ENCODE measurements around the gene RAX2.

RAX2 gene

DNA sequence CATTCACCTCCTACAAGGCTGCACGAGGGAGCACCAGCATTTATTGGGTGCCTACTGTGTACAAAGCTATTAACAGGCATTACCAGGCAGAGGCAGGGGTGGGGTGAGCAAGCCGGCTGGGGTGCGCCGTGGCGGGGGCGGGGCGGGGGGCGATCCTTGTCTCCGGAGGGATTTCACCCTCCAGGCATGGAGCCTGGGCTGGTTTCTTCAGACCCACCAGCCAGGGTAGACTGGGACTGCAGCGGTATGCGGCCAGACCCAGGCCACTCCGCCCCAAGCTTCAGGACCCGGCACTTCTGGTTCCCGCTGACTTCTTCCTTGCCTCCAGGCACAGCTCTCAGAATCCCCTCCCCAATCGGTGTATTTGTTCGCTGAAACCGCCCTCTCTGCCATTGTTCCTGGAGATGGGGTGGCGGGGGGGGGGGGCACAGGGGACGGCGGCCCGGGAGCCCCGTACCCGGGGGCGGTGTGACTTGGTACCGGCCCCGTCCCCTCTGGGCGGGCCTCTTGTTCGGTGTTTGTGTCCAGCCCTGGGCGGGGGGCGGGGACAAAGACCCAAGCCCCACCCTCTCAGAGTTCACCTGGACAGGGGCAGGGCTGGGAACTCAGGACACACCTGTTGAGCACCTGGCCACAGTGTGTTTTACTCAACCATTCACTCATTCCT lies 49.5 kb downstream of the RAX2 start:
- no peak for DNase-seq

DNA sequence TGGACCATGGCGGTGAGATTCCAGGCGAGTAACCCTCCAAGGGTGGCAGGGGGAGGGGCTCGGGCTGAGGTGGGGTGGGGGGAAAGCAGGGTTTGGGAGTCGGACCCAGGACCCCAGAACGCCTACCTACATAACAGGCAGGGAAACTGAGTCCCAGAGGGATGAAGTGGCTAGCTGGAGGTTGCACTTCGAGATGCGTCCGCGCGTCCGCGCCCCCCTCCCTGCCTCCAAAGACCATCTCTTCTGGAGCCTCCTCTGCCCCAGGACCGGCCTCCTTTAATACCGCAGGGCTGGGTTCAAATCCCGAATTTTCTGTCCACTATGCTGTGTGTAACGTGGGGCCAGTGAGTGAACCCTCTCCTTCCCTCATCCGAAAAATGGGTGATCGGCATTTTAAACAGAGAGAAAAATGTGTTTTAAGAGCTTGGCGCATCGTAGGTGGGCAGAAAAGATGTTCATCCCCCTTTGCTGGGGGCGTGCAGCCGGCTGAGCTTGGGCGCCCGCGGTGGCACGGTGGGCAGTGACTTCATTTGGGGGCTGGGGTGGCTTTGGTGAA lies 50.1 kb downstream of the RAX2 start:
- no peak for DNase-seq

DNA sequence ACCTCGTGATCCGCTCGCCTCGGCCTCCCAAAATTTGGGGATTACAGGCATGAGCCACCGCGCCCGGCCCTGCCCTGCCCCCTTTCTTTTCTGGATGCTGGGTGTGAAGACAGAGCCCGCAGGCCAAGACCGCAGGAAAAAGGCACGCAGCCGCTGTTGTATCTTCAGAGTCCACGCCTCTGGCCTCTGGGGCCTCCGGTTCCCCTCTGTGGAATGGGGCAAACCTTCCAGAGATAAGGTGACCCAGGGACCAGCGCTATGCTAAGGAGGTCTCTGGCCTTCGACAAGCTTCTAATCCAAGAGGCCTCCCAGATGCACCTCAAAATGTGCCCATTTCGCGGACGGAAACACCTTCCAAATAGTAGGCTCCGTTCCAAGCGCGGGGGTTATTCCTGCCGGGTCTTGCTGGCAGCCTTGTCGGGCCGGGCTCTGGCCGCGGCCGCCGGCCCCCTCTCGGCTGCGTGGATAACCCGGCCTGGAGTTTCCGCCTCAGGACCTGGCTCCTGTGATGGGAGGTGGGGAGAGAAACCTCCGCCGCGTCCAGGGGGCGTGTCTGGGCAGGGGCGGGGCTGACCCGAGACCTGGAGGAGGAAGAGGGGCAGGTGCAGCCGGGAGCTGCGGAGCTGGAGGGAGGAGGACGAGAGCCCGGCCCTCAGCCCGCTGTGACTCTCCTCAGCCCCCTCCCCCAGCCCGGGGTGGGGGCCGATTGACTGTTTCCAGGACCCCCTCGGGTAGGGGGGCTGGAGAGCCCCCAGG lies 50.7 kb downstream of the RAX2 start:
- DNase-seq = peak; percentile 69

DNA sequence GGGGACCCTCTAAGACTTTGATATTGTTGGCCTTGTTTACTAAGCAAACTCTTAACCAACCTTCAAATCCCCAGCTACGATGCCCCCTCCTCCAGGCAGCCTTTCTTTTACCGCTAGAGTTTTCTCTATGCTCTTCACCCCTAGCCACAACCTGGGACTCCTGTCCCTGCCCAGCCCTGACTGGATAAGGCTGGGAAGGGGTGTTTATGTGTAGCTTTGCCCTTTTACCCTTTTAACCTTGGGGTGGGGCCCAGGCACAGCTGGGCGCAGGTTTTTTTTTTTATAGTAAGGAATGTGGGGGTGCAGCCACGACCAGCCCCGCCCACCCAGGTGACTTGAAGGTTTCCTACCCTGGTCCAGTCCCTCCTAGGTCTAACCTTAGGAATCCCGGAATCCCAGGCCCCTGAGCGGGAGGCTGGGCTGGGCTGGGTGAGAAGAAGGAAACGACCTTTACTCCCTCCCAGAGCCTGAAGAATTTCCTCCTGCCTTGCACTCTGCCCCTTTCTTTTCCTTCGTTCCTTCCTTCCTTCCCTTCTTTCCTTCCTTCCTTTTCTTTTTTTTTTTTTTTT lies 51.6 kb downstream of the RAX2 start:
- DNase-seq = no peak

DNA sequence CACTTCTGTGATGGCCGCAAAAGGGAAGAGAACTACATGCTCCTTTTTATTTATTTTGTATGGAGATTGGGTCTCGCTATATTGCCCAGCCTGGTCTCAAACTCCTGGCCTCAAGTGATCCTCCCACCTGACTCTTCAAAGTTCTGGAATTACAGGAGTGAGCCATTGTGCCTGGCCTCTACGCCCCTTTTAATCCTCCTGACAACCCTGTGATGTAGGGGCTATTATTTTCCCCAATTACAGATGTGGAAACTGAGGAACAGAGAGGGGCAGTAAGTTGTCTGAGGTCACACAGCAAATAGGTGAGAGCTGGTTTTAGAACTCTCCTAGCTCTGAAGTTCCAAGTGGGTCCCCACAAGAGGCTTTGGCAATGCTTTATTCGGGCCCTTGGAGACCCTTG lies 52.2 kb downstream of the RAX2 start:
- DNase-seq = no peak
